A549 (cell line): ENCODE data around the gene PRR14L.

Experiments used
- BCL3 ChIP-seq: fragments of >200 bp; sonication (Bioruptor Twin); formaldehyde crosslinking; IDR thresholded peaks from 3 replicates; pipeline ENCODE4 v1.6.1; 2016
- CTCF ChIP-seq: fragments of >200 bp; sonication (Bioruptor Twin); formaldehyde crosslinking; IDR thresholded peaks from 3 replicates; pipeline ENCODE4 v1.5.1; 2016
- EP300 ChIP-seq, 2 experiments: fragments of >200 bp; sonication (Bioruptor Twin); formaldehyde crosslinking; IDR thresholded peaks; 2 replicates in 1 of 2; 3 replicates in 1 of 2; pipeline ENCODE4 v1.6.1; 2016 to 2017
- HDAC2 ChIP-seq: fragments of 200-600 bp; sonication (generic); IDR thresholded peaks from 2 replicates; pipeline ENCODE4 v1.6.1; 2016
- JUN ChIP-seq, 2 experiments: fragments of >200 bp; sonication (Bioruptor Twin); formaldehyde crosslinking; IDR thresholded peaks; 2 replicates in 1 of 2; 3 replicates in 1 of 2; pipeline ENCODE4 v1.6.1; 2016 to 2017
- KDM1A ChIP-seq: fragments of 200-600 bp; sonication (generic); IDR thresholded peaks from 2 replicates; pipeline ENCODE4 v1.6.1; 2016; ENCODE audit warnings: low read depth, mild to moderate bottlenecking
- KDM5A ChIP-seq: fragments of 200-600 bp; sonication (generic); IDR thresholded peaks from 2 replicates; pipeline ENCODE4 v1.6.1; 2016; ENCODE audit warnings: antibody characterized with exemption, mild to moderate bottlenecking
- POLR2AphosphoS2 ChIP-seq: conservative IDR thresholded peaks from 2 replicates; pipeline ENCODE4 v1.6.1; 2012; ENCODE audit warnings: low read length, improper control_type of control experiment, inconsistent platforms
- TP53 ChIP-seq: fragments of 250-450 bp; sonication (Bioruptor Pico); IDR thresholded peaks from 2 replicates; pipeline ENCODE4 v1.5.0; 2021; ENCODE audit warnings: mild to moderate bottlenecking, moderate library complexity

GRCh38 chr22:31753005-31753633 is 3.2 kb upstream of the PRR14L start:
- no peak for TF ChIP-seq CTCF
- no peak for TF ChIP-seq EP300 (IDR thresholded peaks at IDR 0.05)
- TF ChIP-seq KDM5A = no peak
- no peak for TF ChIP-seq POLR2AphosphoS2
- no peak for TF ChIP-seq JUN (IDR thresholded peaks at IDR 0.05)
- TF ChIP-seq BCL3 = no peak
- TF ChIP-seq TP53 (CRISPR knock-in tag) = no peak
- no peak for TF ChIP-seq HDAC2
- no peak for TF ChIP-seq KDM1A
